ENCODE data around the gene CACNA1C.

CACNA1C gene

DNA sequence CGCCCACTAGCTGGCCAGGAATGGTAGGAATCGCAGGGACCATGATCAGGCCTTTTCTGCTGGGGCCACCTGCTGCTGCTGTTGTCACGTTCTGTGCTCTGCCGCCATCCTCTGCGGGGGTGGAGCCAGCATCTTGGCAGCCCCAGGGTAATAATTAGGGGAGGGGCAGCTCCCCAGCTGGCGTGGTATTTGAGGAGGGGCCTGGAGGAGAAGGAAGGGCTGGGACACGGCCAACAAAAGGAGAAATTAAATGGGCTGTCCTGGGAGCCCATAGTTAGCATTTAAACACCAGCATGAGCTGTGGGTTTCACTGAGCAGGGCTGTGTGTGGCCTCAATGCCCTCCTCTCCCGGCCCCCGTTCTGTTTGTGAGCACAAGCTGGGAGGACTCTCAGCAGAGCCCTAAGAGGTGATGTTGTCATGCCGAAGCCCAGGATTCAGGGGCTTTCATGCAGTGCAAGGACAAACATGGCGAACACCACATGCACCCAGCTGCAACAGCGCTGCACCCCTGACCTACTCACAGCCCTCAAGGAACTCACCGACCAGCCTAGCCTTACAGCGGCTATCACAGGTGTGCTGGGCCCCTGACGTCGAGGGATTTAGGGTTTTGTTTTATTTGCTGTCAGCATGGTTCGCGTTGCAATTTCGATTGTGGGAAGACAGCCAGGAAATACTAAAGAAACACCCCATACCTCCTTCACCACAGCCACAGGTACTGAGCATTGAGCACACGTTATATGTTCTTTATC is 324.3 kb downstream of the CACNA1C start:
- DNase-seq: no peak

GRCh38 chr12:2378835-2379330 is 326.1 kb downstream of the CACNA1C start:
- no peak for DNase-seq

- no peak for DNase-seq
Observed at GRCh38 chr12:2380946-2381345, 328.2 kb downstream of the CACNA1C start.

DNA sequence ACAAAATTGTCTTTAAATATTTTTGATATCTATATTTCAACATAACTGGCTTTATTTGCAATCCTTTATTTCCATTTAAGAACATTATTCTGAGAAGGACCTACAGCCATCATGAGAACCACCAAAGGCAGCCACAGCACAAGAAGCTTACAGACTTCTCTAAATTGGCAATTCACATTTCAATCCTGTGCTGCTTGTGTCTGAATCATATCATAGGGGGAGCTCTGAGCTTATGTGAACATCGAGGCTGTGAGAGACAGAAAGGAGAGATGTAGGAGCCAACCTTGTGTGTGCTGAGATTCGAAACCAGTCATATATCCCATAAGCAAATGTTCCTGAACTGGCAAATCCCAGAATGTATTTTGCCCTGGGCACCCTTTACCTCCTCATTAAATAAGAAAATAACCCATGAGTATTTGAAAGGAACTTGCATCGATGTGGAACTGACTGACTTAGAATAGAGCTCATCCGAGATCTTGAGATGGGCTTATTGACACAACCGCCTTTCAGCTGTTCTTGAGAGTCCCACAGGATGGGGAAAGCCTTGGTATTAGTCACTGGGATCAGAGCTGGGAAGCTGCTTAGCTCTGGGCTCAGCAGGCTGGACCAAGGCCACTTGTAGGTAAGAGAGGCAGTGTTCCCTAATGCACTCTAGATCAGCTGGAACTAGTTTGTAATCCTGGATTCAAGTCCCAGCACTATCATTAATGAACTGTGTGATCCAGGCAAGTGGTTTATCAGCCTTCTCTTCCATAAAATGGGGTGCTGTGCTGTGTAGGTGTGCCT is 329.8 kb downstream of the CACNA1C start:
- no peak for DNase-seq

DNA sequence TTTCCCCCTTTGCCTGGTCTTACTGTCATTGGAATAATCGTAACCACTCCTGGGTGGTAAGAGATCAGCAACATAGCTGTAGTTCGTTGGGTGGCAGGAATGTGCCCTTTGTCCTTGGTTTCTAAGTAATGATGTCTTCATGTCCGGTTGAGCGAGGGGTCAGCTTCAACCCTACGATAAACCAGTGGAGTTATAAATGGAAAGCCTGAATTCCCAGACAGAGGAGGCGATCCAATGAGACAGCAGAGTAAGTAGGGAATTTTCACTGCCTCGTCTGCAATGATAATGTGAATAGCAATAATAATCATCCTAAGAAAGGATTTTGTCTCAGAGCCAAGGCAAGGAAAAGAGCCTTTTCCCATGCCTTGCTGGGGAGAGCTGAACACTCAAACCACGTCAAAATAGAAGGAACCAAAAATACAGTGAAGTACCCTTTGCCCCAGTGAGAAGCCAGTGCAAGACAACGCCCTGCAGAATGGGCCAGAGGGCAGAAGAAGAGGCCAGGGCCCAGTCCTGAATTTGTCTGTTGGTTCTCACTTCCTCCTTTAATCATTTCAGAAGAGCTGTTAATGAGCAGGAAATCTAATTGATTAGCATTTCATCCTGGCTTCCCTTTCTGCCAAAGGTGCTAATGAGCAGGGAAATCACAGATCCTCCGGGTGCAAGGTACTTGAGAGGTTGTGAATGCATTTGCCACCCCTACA is 330.7 kb downstream of the CACNA1C start:
- no peak for DNase-seq

DNA sequence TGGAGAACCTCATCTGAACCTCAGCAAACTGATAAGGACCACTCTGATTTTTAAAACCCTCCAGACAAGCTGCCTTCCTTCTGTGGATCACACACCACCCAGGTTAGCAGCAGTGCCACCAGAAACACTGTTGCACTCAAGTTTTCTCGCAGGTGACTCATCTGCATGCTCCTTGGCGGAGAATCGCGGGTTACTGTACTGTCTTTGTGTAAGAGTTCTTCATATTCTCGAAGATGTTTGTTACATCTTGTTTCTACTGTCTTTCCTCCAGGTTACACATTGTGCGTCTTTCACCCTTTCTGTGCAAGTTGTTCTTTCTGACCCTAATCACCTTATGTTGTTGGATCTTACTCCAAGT is 331.2 kb downstream of the CACNA1C start:
- DNase-seq: no peak

DNA sequence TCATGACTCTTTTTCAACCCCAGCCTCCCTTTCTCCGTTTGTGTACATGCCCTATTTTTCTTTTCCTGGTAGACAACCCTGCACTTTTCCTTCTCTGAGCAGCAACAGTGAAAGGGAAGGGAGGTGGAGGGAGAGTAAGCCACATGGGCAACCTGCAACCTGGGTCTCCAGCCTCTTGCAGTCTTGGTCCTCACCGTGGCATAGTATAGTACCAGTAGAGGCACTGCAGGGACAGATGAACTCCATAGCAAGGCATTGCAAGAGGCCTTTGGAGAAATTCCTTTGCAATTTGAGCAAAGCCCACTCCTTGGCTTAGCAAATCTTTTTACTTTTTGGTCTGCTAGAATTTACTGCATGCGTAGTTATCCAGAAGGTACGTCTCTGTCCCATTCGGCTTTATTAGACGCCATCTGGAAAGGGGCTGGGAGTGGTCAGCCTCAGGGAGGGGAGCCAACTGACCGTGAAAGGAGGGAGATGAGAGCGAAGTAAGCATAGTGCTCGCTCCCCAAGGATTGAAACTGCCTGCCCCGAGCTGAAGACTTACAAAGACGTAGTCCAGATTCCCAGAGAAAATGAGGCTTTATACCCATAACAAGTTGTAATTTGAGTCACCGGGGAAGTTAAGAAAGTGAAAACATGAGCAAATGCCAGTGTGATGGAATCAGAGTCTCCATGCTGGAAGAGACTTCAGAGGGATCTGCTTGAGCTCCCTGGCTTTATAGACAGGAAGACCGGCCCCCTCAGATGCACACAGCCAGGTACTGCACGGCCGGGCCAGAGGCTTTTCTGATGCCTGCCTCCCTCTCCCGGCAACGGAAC is 332.0 kb downstream of the CACNA1C start:
- DNase-seq: no peak

- DNase-seq: no peak
Observed at GRCh38 chr12:2385529-2385928, 332.7 kb downstream of the CACNA1C start.

GRCh38 chr12:2386566-2386965 is 333.8 kb downstream of the CACNA1C start:
- no peak for DNase-seq

DNA sequence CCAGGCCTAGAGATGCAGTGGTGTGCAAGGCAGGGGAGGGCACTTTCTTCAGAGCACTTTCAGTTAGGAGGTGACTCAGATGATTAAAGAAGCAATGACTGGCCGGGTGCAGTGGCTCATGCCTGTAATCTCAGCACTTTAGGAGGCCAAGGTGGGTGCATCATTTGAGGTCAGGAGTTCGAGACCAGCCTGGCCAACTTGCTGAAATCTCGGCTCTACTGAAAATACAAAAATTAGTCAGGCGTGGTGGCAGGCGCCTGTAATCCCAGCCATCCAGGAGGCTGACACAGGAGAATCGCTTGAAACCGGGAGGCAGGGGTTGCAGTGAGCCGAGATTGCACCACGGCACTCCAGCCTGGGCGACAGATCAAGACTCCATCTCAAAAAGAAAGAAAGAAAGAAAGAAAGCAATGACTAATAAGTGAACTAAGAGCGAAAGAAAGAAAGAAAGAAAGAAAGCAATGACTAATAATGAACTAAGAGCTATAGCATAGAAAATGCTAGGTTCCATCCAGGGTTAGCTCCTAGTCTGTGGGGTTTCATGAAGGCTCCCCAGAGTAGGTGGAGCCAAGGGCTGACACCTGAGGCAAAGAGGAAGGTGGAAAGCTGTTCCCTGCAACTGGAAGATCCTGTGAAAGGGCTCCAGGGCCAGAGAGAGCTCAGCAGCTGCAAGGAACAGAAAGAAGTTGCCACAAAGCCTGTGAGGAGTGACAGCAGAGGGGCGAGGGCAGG is 334.5 kb downstream of the CACNA1C start:
- no peak for DNase-seq

DNA sequence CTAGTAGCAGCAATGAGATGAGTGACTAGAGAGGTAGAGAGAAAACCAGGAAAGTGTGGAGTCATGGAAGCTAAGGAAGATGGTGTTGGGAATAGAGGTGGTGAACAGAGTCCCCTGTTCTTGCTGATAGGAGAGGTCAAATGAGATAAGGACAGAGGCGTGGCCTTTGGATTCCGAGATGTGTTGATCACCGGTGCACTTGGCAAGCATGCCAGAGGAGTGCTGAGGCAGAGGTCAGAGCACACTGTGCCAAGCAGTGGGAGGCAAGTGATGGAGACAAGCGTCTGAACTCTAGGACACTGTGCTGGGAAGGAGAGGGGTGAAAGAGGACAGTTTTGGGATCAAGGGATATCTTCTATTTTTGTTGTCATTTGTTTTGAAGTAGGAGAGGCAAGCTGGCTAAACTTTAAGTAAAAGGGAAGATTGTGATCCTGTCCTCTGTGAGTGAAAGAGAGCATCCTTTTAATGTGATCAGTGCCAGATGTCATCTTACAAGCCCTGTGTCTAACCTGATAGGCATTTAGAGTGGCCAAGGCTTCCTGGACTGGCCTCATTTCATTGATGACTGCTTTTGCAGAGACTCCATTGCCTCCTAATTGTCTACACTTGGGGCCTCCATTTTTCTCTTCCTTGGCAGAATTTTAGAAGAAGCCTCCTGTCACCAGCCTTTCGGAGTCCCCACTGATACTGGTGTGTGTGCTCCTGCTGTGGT is 336.4 kb downstream of the CACNA1C start:
- DNase-seq: no peak

DNA sequence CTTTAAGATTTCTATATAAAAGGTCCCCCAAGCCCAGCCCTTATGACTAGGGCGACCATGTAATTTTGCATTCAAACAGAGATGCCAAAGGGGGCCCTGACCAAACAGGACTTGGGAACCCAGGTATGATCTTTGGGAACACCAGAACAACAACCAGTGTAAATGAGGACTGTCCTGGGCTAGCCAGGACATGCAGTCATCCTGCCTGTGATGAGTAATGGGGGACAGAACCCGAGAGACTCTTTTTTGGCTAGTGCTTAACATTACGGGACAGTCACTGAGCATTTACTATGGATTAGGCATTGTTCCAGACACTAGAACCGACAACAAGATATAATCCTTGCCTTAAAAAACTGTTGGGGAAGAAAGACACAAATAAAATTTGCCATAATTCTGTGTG is 337.3 kb downstream of the CACNA1C start:
- DNase-seq: no peak

GRCh38 chr12:2390850-2391390 is 338.1 kb downstream of the CACNA1C start:
- no peak for DNase-seq

GRCh38 chr12:2391740-2392331 is 339.0 kb downstream of the CACNA1C start:
- DNase-seq: no peak

DNA sequence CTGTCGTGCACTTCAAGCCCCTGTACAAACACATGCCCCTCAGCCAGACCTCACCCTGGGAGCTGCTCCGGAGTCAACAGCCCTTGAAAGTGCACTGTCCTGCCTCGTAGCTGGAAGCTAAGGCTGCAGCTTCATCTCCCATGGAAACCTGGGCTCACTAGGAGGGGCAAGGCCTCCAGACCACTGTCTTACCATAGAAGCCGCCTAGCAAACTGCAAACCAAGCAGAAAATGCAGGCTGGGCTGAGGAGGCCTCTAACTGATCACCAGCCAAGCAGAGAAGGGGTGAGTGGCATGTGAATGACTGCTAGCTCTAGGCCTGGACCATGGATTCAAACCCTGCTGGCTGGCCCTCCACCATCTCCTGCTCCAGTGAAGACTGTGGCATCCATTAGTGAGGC is 340.2 kb downstream of the CACNA1C start:
- DNase-seq: no peak

GRCh38 chr12:2393996-2394395 is 341.2 kb downstream of the CACNA1C start:
- DNase-seq: no peak

DNA sequence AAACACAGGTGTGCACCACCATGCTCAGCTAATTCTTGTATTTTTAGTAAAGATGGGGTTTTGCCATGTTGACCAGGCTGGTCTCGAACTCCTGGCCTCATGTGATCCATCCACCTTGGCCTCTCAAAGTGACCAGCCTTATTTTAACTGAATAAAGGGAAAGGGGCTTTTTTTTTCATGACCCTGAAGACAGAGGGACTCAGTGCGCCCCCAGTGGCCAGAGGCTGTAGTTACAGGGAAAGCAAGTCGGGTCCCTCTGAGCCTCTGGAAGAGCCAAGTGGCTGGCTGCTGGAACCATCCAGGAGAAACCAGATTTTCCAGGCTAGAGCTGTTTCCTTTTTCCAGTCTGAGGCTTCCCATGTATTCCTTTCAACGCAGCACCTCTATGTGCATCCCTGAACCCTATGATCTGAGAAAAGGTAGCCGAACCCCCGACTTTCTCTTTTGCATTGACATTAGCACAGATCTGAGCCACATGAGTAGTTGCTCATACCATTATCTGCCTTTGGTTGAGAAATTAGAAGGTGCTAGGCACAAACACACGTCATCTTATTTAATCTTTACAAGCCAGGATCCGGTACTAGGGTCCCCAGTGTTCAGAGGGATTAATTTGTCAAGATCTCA is 342.7 kb downstream of the CACNA1C start:
- DNase-seq: peak in 1 of 2 experiments; percentile 16

DNA sequence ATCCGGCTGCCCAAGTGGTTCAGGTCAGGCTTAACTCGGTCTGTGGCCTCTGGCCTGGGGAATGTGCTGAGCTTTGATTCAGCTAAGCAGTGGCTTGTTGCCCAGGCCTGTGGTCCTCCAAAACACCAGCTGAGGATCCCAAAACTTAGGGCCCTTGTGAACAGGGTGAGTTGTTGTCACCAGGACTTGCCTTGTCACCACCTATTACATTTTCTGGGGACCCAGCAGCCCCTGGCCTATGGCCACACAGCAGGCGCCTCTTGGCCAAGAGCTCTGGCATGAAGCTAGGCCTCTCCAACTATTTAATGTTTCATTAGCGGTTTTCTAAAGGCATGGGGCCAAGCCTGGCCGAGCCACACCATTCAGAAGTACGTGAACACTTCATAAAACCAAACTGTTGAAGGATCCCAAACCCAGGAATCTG is 343.7 kb downstream of the CACNA1C start:
- no peak for DNase-seq

DNA sequence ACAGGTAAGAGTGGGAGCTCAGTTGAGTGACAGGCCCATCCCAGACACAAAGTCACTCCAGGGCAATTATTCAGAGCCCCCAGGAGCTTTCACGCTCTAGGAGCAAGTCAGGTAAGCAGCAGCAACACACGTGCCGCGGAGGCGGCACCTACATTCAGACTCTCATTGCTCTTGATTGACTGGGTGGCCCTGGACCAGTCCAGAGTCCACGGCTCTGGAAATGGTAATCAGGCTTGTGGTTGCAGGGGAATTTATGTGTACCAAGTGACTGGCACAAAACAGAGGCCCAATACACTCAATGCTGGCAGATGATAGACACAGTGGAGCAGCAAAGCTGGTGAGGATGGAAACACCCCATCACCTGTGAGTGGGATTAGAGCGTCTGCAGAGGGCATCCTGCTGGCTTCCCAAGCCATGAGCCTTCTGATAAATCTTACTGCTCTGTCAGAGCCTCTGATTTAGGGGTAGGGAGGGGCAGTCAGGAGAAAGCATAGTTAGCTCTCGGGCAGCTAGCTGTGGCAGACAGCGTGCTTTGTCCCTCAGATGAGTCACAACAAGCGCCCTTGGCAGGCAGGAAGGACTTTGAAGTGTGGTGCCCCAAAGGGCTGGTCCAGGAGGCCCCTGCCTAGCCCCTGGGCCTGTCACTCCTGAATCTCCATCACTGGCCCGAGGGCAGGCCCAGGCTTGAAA is 344.7 kb downstream of the CACNA1C start:
- no peak for DNase-seq

Data from stimulated activated CD4-positive, alpha-beta T cell treated with anti-CD3 and anti-CD28 coated beads, Interleukin-4, amount 100 ng/mL, for 4 hours (primary cell).